T-helper 9 cell (primary cell): ENCODE measurements around the gene CRTC1.
A peak's percentile ranks its signal among the peaks of the same experiment; 100 is the strongest.
"Not testable (repeated sequence)": the region's sequence is repeated elsewhere in the genome, so short reads cannot be mapped to it uniquely, and the experiment has no call there.

Experiments used
- DNase-seq: peaks from one replicate; pipeline ENCODE4 v3.0.0-alpha.2; 2020

Gene CRTC1

DNA sequence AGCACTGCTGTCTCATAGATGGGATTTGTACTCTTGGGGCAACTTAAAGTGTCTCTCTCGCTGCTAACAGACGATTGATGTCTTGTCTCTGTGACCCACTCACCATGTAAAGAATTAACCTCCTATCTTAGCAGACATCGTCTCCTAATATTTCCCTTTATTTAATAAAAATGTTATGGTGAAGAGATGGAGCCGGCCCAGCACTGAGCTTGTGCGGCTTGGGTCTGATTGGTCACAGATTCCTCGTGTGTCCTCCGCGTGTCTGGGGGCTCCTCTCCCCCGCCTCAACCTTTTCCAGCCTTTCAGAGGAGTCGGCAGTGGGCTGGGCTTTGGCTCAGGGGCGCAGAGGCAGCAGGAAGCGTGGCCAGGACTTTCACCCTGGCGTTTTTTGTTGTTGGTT is 13.2 kb upstream of the CRTC1 start:
- DNase-seq = no peak

DNA sequence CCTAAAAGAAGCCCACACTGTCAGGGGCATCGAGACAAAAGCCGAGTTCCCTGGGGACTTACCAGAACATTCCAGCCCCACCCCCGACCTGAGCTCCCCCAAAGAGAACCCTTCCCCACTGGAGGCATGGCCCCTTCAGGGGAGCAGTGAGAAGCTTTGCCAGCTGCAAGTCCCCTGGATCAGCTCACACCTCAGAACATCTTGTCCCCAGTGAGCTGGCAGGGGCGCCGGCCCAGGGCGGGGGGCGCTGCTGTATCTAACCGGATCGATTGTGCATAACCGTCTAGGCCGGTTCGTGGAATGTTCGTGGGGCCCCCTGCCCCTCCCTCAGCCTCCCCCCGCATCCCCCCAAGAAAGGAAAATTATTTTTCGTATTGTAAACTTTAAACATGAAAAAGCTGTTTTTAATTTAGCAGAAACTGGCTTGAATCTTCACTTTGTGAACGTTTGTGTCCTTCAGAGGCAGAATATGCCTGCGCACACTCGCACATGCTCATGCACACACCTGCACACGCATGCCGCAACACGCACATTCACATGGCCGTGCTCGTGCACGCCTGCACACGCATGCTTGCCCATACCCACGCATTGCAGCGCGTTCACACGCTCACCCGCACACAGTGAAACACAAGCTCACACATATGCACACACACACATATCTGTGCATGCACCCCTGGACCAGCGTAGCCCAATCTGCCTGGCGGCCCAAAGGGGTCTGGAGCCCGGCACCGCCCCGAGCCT is 12.0 kb upstream of the CRTC1 start:
- no peak for DNase-seq

DNA sequence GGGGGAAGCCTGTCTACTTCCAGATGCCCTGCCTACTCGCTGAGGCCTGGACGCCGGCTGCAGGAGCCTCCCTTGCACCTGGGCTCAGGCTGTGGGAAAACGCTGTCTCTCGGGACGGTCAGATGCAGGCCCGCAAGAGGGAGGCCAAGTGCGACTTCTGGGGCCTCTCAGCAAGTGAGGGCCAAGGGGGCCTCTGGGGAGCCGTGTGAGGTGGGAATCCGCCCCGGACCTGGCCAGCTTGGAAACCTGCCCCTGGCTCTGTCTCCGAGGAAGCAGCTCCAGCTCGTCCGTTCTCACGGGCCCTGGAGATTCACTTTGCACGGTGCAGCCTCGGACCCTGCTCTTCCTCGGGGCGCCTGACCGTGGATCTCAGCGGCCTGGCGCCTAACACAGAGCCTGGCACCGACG is 11.4 kb upstream of the CRTC1 start:
- DNase-seq = no peak

DNA sequence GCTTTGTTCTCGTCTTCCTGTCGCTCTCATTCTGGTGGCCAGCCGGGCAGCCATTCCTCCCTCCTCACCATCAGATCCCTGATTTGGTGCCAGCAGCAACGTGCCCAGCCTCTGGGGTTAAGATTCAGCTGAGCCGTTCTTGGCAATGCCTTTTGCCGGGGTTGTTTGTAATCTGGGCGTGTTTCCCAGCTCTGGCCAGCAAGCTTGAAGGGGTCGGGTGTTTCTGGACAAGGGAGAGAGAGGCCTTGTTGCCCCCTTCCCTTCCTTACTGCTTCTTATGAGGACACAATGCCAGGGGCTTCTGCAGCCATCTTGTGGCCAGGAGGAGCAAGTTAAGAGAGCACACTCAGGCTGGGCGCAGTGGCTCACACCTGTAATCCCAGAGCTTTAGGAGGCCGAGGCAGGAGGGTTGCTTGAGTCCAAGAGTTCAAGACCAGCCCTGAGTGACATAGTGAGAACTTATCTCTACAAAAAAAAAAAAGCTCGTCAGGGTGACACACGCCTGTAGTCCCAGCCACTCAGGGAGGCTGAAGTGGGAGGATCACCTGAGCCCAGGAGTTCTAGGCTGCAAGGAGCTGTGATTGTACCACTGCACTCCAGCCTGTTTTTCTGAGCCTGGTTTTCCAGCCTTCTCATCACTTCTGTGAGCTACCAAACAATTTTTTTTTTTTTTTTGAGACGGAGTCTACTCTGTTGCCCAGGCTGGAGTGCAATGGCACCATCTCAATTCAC is 10.7 kb upstream of the CRTC1 start:
- DNase-seq = no peak

DNA sequence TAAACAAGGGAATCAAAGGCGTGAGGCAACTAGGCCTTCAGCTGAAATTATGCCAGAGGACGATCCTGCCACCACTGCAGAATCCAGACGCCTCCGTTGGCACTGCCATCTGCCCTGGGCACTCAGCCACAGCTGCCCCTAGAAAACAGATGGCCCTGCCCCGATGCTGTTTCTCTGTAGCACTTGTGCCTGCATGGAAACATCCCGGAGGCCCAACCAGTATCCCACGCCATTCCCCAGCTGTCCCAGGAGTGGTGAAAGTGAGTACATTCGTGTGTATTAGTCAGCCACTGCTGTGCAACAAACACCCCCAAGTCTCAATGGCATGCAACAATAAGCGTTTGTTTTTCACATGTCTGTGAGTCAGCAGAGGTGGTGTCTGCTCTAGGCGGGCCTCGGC is 8.9 kb upstream of the CRTC1 start:
- DNase-seq = no peak

DNA sequence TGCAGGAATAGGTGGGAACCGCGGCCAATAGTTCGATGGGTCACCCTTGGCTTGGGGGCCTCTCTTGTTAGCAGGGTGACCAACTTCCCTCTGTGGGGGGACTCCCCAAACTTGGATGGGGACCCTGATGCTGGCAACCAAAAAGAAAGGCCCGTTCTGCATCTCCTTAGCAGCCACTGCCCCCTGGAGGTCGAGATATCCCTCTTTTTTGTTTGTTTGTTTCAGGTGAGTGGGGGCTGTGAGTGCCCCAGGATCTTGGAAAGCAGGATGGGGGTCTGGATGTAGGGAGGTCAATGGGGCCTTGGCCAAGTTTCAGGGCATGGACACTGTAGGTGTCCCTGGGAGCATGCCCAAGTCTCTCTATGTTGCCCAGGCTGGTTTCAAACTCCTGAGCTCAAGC is 7.7 kb upstream of the CRTC1 start:
- DNase-seq = no peak

DNA sequence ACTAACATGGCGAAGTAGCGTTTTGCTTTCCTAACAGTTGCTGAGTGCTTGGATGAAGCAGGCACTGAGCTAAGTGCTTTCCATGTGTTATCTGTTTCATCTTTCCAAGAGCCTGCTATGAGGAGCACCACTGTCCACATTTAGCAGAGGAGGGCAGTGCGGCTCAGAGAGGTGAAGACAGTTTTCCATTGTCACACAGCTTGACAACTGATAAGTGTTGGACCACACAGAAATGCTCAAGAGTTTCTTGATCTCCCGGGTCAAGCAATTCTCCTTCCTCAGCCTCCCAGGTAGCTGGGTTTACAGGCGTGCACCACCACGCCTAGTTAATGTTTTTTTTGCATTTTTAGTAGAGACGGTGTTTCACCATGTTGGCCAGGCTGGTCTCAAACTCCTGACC is 6.8 kb upstream of the CRTC1 start:
- DNase-seq = no peak

DNA sequence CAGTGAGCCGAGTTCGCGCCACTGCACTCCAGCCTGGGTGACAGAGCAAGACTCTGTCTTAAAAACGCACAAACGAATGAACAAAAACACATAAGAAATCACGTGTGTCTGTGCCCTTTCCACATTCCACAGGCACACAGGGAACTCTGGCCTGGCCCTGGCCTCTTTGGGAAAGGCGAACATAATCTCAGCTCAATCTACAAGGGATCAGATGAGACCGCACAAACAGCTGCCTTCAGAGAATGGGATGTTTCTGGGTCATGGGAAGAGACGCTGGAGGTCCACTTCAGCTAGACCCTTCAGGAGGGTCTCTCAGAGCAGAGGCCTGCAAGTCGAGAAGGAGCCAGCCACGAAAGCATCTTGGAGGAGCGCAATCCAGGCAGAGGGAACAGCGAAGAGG is 6.3 kb upstream of the CRTC1 start:
- DNase-seq = no peak

DNA sequence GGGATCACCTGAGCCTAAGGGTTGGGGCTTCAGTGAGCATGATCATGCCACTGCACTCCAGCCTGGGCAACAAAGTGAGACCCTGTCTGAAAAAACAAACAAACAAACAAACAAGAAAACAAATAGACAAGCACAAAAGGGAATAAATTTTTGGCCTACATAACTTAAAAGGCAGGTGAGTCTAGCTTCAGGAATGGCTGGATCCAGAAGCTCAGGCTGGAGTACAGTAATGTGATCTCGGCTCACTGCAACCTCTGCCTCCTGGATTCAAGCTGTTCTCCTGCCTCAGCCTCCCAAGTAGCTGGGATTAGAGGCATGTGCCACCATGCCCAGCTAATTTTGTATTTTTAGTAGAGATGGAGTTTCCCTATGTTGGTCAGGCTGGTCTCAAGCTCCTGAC is 3.3 kb upstream of the CRTC1 start:
- not testable (repeated sequence) for DNase-seq

DNA sequence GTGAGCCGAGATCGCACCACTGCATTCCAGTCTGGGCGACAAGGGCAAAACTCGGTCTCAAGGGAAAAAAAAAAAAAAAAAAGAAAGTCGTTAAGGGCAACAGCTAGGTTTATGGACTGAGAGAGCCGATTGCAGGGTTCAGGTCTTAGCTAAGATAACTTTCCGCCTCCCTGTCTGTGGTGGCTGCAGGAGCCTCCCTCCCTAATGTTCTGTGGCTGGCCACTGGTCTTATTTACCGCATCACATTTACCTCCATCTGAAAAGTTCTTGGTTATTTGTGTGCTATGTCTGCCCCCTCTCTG is 722 bp upstream of the CRTC1 start:
- DNase-seq = no peak

DNA sequence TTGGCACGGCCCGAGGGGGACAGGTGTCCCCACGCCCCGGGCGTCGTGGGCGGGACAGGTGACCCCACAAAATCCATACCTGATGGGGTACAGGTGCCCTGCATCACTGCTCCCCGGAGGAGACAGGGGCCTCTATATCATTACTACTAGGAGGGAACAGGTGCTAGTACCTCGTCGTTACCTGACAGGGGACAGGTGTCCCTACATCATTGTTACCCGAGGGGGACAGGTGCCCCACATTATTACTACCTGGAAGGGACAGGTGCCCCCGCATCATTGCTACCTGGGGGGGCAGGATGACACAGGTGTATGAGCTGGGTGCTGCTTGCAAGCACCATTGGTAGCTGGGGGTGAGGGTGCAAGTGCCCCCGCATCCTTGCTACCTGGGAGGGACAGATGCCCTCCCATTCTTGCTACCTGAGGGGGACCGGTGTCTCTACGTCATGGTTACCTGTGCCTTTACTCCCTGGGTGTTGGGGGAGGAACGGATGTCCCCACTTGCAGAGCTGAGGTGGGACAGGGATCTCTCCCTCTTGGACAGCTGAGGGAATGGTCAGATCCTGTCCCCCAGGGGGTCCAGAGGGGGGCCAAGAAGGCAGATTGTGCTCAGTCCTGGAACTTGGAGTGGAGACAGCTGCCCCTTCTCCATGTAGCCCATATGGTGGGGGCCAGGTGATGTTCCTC is 620 bp downstream of the CRTC1 start:
- no peak for DNase-seq

DNA sequence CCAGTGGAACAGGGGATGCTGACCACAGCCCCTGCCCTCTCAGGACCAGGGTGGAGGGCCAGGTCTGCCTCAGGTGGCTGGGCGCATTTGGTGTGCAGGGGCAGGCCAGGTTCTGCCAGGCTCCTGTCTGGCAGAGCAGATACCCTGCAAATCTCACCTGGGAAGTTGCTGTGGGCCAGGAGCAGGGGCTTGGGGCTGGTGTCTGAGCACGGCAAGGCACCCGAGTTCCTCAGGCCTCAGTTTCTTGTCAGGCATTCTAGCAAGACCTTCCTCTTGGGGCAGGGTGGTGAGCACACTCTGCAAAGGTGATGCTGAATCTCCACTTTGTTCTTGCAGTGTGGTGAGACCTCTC is 1.1 kb downstream of the CRTC1 start:
- DNase-seq = no peak

DNA sequence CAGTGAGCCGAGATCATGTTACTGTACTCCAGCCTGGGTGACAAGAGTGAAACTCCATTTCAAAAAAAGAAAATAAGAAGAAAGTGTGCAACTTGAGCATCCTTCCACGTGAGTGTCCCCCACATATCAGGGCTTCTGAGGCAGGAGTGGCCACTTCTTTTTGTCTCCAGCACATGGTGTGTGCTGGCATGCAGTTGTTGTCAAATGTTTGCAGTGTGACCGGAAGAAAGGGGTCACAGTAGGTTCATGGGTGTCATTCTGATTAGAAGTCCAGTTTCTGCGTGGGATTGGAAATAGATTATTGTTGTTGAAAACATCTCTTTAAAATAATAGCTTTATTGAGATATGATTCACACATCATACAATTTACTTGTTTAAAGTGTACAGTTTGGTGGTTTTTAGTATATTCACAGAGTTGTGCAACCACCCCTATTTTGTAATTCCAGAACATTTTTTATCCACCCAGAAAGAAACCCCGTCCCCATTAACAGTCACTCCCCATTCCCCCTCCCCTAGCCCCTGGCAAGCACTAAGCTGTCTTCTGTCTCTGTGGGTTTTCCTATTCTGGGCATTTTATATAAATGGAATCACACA is 2.2 kb downstream of the CRTC1 start:
- DNase-seq = no peak

DNA sequence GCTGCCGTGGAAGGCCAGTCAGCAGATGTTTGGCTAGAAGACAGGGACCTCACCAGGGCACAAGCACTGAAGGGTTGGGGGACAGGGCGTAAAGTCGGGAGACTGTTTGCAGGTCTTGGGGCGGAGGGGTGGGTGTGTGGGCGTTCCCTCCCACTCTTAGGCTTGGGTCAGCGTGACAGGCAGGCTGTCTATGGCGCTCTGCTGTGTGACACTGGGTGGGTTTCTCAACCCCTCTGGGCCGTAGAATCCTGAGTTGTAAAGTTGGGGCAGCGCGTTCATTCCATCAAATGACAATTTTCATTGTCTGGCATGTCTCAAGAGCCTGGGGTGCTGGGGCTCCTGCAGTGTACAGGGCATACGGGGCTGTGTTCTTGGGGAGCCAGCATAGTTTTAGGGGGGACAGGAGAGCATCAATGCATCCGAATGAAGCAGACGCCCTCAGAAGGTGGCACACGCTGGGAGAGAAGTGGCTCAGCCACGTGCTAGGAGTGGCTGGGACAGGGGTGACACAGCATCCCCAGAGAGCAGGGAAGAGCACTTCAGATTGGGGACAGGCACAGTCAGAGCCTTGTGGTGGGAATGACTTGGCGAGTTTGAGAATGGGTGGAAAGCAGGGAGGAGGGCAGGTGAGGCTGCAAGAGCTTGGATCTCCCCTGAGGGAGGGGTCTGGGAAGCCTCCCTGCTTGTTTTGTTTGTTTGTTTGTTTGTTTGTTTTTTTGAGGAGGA is 4.4 kb downstream of the CRTC1 start:
- DNase-seq = no peak

DNA sequence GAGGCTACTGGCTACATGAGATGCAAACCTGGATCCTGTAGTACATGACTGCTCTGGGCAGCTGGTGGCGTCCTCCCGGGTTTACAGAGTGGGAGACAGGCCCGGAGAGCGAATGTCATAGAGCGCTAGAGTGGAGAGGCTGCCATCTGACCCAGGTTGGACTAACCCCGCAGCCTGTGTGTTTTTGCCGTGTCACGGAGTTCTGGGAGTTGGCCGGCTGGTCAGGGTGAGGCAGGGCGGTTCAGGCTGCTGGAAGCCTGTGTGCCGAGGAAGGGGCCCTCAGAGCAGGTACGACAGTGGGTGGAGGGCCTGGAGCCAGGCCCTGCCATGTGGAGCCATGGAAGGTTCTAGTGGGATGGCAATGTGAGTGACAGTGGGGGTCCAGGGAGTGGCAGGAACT is 12.5 kb downstream of the CRTC1 start:
- DNase-seq = no peak

DNA sequence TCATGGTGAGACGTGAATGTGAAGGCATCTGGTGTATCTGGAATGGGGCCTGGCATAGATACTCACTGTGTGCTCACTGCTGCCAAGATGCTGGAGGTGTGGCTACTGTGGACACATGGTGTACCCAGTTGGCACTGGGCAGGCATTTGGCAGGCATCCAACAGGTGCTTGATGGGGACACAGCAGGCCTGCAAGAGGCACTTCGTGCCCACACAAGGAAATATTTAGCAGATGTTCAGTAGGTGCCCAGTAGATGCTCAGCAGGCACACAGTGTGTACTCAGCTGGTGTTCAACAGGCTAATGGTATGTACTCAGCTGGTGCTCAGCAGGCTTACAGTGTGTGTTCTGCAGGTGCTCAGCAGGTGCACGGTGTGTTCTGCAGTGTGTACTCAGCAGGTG is 14.2 kb downstream of the CRTC1 start:
- no peak for DNase-seq

DNA sequence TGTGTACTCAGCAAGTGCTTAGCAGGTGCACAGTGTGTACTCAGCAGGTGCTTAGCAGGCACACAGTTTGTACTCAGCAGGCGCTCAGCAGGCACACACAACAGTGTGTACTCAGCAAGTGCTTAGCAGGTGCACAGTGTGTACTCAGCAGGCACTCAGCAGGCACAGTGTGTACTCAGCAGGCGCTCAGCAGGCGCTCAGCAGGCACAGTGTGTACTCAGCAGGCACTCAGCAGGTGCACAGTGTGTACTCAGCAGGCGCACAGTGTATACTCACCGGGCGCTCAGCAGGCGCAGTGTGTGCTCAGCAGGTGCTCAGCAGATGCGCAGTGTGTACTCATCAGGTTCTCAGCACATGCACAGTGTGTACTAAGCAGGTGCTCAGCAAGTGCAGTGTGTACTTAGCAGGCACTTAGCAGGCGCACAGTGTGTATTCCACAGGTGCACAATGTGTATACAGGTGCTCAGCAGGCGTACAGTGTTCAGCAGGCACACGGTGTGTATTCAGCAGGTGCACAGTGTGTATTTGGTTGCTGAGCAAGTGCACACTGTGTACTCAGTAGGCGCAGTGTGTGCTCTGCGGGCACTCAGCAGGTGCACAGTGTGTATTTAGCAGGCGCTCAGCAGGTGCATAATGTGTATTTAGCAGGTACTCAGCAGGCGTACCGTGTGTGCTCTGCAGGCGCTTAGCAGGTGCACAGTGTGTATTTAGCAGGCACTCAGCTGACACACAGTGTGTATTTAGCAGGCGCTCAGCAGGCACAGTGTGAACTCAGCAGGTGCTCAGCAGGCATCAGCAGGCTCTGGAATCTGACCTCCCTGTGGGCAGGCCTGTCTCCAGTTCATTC is 15.1 kb downstream of the CRTC1 start:
- no peak for DNase-seq

DNA sequence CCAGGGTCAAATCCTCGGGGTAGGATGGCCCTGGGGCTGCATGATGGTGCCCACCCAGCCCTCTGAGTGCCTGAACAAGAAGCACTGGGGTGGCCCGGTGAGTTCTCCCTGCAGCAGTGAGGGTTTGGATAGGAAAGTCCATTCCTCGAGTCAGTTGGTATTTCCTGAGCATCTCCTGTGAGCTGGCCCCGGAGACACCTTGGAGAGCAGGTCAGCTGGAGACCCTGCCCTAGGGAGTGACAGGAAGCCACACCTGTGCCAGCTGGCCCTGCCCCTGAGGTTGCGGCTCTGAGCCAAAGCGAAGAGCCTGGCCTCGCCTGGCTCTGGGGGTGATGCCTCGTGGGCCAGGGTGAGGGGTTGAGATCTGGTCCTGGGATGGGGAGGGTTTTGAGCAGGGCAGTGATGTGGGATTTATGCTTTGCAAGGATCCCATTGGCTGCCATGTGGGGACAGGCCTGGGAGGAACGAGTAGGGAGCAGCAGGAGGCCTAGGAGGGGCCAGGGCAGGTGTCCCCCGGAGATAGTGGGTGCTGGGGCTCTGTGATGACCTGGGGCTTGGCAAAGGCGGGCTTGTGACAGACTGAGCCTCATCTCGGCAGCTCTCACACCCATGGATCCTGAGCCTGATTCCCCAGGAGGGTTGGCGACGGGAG is 16.0 kb downstream of the CRTC1 start:
- no peak for DNase-seq

DNA sequence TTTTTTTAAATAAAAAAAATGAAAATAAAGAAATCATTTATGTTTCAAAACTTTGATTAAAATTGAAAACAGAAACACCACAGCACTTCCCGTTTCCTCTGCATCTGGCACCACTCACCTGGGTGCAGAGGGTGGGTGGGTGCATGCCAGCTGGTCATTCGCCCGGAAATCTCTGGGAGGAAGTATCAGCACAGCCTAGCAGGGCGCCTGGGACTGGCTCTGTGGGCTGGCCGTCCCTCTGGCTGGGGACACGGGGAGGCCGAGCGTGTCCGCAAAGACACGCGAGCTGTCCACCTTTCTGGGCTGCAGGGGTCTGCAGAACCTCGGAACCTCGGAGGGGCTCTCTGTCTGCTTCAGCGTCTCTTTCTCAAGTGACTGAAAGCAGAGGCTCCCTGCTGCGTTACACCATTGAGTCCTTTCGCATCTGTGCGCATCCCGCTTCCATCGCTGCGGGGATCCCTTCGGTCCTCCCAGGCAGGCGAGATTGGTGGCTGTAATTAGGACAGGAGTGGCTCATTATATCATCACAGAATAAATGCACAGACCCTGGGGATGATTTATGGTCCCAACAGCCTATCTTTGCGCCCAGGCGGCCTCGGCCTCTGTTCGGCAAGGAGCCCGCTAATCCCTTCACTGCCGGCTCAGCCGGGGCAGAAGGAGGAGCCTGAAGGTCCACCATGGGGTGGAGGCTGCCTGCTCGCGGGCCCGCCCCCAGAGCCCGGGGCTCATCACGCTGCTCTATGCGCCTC is 17.2 kb downstream of the CRTC1 start:
- peak; percentile 60 for DNase-seq

DNA sequence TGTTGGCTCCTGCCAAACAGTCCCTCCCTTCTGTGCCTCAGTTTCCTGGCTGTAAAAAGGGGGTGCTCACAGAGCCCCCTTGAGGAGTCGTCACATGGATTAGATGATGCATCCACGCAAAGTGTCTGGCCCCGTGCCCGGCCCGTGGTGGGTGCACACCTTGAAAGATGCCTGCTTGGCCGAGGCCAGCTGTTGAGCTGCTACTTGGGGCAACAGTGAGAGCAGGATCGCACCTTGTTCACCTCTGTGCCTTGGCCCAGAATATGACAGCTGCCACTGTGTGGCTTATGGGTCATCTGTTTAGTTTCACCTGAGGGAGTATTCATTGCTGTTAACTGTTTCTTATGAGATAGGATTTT is 17.7 kb downstream of the CRTC1 start:
- no peak for DNase-seq

DNA sequence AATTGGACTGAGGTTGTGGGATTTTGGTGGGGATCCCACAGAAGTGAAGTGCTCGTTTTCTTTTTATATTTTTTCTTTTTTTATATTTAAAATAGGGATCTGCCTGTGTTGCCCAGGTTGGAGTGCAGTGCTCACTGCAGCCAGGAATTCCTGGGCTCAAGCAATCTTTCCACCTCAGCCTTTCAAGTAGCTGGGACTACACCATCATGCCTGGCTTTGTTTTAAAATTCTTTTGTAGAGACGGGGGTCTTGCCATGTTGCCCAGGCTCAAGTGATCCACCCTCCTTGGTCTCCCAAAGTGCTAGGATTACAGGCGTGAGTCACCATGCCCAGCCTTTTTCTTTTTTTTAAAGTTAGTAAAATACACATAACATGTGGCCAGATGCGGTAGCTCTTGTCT is 20.6 kb downstream of the CRTC1 start:
- DNase-seq = no peak
